Hepatocyte (in vitro differentiated cells): ENCODE data around the gene SCP2. TPM values are rescaled to one million over a fixed set of nuclear protein-coding genes. Genes with fewer than 3 reads are reported as not detected.

Experiments used
- DNase-seq: peaks from one replicate; pipeline ENCODE4 v3.0.0-alpha.2; 2016; ENCODE audit warnings: low spot score
- H2AFZ ChIP-seq: fragments of 200-600 bp; sonication (generic); 2 replicates; pipeline ENCODE4 v1.6.0; 2016; ENCODE audit warnings: antibody characterized with exemption, mild to moderate bottlenecking
- H3K27ac ChIP-seq: fragments of 200-600 bp; sonication (generic); 2 replicates; pipeline ENCODE4 v1.5.1; 2016; ENCODE audit warnings: mild to moderate bottlenecking
- H3K27me3 ChIP-seq: fragments of 200-600 bp; sonication (generic); 2 replicates; pipeline ENCODE4 v1.6.1; 2016
- H3K36me3 ChIP-seq: fragments of 200-600 bp; sonication (generic); replicated peaks from 2 replicates; pipeline ENCODE4 v1.5.1; 2016; ENCODE audit warnings: low read depth; ENCODE audit not compliant: insufficient read depth
- H3K4me1 ChIP-seq: fragments of 200-600 bp; sonication (generic); 2 replicates; pipeline ENCODE4 v1.5.1; 2016; ENCODE audit warnings: mild to moderate bottlenecking, moderate library complexity; ENCODE audit not compliant: insufficient read depth
- H3K4me2 ChIP-seq: fragments of 200-600 bp; sonication (generic); 2 replicates; pipeline ENCODE4 v1.6.0; 2016
- H3K4me3 ChIP-seq: fragments of 200-600 bp; sonication (generic); 2 replicates; pipeline ENCODE4 v1.5.1; 2016; ENCODE audit warnings: mild to moderate bottlenecking
- H3K79me2 ChIP-seq: fragments of 200-600 bp; sonication (generic); 2 replicates; pipeline ENCODE4 v1.6.0; 2017; ENCODE audit warnings: mild to moderate bottlenecking
- H3K9me2 ChIP-seq: fragments of 200-600 bp; sonication (generic); replicated peaks from 2 replicates; pipeline ENCODE4 v1.6.0; 2017; ENCODE audit warnings: mild to moderate bottlenecking; ENCODE audit not compliant: insufficient read depth
- H3K9me3 ChIP-seq: fragments of 200-600 bp; sonication (generic); 2 replicates; pipeline ENCODE4 v1.5.1; 2016; ENCODE audit warnings: low read depth, mild to moderate bottlenecking
- H4K20me1 ChIP-seq: fragments of 200-600 bp; sonication (generic); 2 replicates; pipeline ENCODE4 v1.6.0; 2016; ENCODE audit warnings: mild to moderate bottlenecking; ENCODE audit not compliant: insufficient read depth, poor library complexity, severe bottlenecking
- CTCF ChIP-seq: fragments of 200-600 bp; sonication (generic); IDR thresholded peaks from 2 replicates; pipeline ENCODE4 v1.5.1; 2016; ENCODE audit warnings: antibody characterized with exemption, mild to moderate bottlenecking; ENCODE audit not compliant: poor library complexity
- EZH2 ChIP-seq: fragments of 200-600 bp; sonication (generic); IDR thresholded peaks from 2 replicates; pipeline ENCODE4 v1.6.1; 2016; ENCODE audit warnings: antibody characterized with exemption, mild to moderate bottlenecking, borderline replicate concordance
- EZH2phosphoT487 ChIP-seq: fragments of 200-600 bp; sonication (generic); IDR thresholded peaks from one replicate; pipeline ENCODE4 v1.6.1; 2018; ENCODE audit warnings: antibody characterized with exemption, mild to moderate bottlenecking, low read depth, moderate library complexity; ENCODE audit not compliant: unreplicated experiment, severe bottlenecking
- WGBS: methylation state at CpG from one replicate; pipeline ENCODE4 v1.1.6; 2016; ENCODE audit warnings: low lambda C conversion rate; ENCODE audit errors: missing lambda C conversion rate; 5-methylcytosine and 5-hydroxymethylcytosine counted together
- polyA plus RNA-seq: library from polyadenylated mRNA; unstranded; fragments of >200 nt; fragmentation: Nextera tagmentation; extraction: Ambion mirVana; gene quantifications from 2 replicates; pipeline ENCODE4 v1.2.1, GENCODE V29; 2016
- total RNA-seq: library from RNA; depleted of rRNA; stranded (reverse); fragments of >200 nt; gene quantifications from 2 replicates; pipeline ENCODE4 v1.2.3, GENCODE V29; 2014

The SCP2 gene
- total and polyA plus RNA-seq, 2 experiments from 2014 or later, result 201 to 310 TPM

DNA sequence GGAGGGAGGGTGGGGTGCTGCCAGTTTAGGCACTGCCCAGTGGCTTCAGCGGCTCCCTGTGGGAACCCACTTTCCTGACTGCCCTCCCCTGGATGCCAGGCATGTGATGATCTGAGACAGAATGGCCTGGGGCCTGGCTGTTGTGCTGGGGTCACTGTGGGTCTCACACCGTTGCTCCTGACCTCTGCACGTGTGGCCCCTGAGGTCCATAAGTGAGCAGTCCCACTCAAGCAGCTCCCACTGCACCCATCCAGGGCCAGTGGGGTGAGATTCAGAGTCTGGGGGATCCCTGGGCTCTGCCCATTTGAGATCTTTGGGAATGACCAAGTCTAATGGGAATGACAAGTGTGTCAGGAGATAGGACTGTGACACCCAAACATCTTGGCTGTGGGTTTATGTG is 153.0 kb downstream of the SCP2 start:
- no peaks in the 10 kb centered on the region for H3K9me3 ChIP-seq
- 73% methylated on average over 3 of the region's 3 CpGs for WGBS
- H3K79me2 ChIP-seq, result no peaks in the 10 kb centered on the region
- no peaks in the 10 kb centered on the region for H3K27me3 ChIP-seq
- TF ChIP-seq CTCF (no peak), EZH2 (no peak), EZH2phosphoT487 (no peak)
- H3K4me1 ChIP-seq, result no peaks in the 10 kb centered on the region
- no peaks in the 10 kb centered on the region for H3K36me3 ChIP-seq
- H3K27ac ChIP-seq, result no peak overlapping the region
- H2AFZ ChIP-seq, result no peak overlapping the region
- DNase-seq, result no peak
- H3K4me2 ChIP-seq, result no peak overlapping the region
- no peak overlapping the region for H3K4me3 ChIP-seq
- no peaks in the 10 kb centered on the region for H3K9me2 ChIP-seq
- H4K20me1 ChIP-seq, result no peaks in the 10 kb centered on the region

GRCh38 chr1:53080769-53081168 is 153.7 kb downstream of the SCP2 start:
- Histone ChIP-seq H2AFZ (no peak overlapping the region), H3K4me3 (no peak overlapping the region), H3K27ac (no peak overlapping the region), H3K9me3 (no peaks in the 10 kb centered on the region), H4K20me1 (no peaks in the 10 kb centered on the region), H3K36me3 (no peaks in the 10 kb centered on the region), H3K4me1 (no peaks in the 10 kb centered on the region), H3K79me2 (no peaks in the 10 kb centered on the region), H3K27me3 (no peaks in the 10 kb centered on the region), H3K9me2 (no peaks in the 10 kb centered on the region), H3K4me2 (no peak overlapping the region)
- no peak for DNase-seq
- TF ChIP-seq EZH2, result no peak
- no peak for TF ChIP-seq EZH2phosphoT487
- no peak for TF ChIP-seq CTCF
- WGBS, result 91% methylated on average over 15 of the region's 15 CpGs

DNA sequence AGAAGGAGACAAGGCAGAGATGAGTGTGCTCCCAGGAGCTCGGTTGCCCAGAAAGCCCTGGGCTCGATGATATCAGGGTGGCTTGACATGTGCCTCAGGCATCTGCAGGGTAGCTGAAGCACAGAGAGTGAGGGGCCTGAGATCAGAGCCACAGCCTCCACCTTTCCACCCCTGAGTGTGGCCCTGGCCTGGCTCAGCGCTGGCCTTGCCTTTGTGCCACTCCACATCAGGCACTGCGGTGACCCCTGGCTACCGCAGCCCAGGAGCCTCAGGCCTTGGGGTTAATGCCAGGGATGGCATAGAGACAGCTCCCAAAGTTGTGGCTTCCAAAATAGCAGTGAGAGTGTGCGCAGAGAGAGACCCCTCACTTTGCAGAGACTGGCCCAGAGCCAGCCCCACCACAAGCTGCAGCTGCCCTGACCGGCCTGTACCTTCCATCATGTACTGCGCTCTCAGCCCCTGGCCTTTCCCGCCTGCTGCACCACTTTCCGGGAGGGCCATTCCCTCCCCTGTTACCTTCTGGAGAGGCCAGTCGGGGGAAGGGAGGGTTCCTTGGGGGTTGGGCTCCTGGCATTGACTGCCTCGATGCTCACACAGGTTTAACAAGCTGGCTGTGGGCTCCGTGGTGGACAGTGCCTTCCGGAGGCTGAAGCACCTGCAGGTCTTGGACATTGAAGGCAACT is 154.4 kb downstream of the SCP2 start:
- Histone ChIP-seq H3K4me3 (no peak overlapping the region), H2AFZ (no peak overlapping the region), H3K9me3 (no peaks in the 10 kb centered on the region), H4K20me1 (no peaks in the 10 kb centered on the region), H3K4me2 (no peak overlapping the region), H3K27ac (no peak overlapping the region), H3K36me3 (no peaks in the 10 kb centered on the region), H3K79me2 (no peaks in the 10 kb centered on the region), H3K9me2 (no peaks in the 10 kb centered on the region), H3K27me3 (no peaks in the 10 kb centered on the region), H3K4me1 (no peaks in the 10 kb centered on the region)
- no peak for DNase-seq
- TF ChIP-seq CTCF (no peak), EZH2phosphoT487 (no peak), EZH2 (no peak)
- WGBS, result 74% methylated on average over 14 of the region's 14 CpGs
